Measurements from ENCODE around the gene NOVA2. TPM values are rescaled to one million over a fixed set of nuclear protein-coding genes. Genes with fewer than 3 reads are reported as not detected.

Gene NOVA2
- total and polyA plus RNA-seq, 9 of the 15 experiments (the other 6 are each of a cell fraction or from before 2014, with no cell fraction given) = not detected

GRCh38 chr19:45883881-45884681 is 89.6 kb downstream of the NOVA2 start (continued):
- peak; percentile 93 for TF ChIP-seq ZBTB33 (CRISPR knock-in tag; IDR thresholded peaks at IDR 0.05)
- no peak for TF ChIP-seq HDAC2 (IDR thresholded peaks at IDR 0.05)
- TF ChIP-seq ZNF445 (CRISPR knock-in tag; IDR thresholded peaks at IDR 0.05; ENCODE audit: low read depth) = no peak
- TF ChIP-seq DDX20 (tag; IDR thresholded peaks at IDR 0.05; ENCODE audit: low read depth) = no peak
- TF ChIP-seq, protein P1, sequence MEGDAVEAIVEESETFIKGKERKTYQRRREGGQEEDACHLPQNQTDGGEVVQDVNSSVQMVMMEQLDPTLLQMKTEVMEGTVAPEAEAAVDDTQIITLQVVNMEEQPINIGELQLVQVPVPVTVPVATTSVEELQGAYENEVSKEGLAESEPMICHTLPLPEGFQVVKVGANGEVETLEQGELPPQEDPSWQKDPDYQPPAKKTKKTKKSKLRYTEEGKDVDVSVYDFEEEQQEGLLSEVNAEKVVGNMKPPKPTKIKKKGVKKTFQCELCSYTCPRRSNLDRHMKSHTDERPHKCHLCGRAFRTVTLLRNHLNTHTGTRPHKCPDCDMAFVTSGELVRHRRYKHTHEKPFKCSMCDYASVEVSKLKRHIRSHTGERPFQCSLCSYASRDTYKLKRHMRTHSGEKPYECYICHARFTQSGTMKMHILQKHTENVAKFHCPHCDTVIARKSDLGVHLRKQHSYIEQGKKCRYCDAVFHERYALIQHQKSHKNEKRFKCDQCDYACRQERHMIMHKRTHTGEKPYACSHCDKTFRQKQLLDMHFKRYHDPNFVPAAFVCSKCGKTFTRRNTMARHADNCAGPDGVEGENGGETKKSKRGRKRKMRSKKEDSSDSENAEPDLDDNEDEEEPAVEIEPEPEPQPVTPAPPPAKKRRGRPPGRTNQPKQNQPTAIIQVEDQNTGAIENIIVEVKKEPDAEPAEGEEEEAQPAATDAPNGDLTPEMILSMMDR (IDR thresholded peaks at IDR 0.05 in 2 of 3, conservative IDR thresholded peaks at IDR 0.05 in 1 of 3; ENCODE audit: insufficient read depth in 2 of 3, low read depth in 1 of 3, low read length in 3 of 3) = no peak
- TF ChIP-seq NFE2L1 (tag; IDR thresholded peaks at IDR 0.05; ENCODE audit: borderline replicate concordance, low read depth) = no peak
- TF ChIP-seq, protein P2, sequence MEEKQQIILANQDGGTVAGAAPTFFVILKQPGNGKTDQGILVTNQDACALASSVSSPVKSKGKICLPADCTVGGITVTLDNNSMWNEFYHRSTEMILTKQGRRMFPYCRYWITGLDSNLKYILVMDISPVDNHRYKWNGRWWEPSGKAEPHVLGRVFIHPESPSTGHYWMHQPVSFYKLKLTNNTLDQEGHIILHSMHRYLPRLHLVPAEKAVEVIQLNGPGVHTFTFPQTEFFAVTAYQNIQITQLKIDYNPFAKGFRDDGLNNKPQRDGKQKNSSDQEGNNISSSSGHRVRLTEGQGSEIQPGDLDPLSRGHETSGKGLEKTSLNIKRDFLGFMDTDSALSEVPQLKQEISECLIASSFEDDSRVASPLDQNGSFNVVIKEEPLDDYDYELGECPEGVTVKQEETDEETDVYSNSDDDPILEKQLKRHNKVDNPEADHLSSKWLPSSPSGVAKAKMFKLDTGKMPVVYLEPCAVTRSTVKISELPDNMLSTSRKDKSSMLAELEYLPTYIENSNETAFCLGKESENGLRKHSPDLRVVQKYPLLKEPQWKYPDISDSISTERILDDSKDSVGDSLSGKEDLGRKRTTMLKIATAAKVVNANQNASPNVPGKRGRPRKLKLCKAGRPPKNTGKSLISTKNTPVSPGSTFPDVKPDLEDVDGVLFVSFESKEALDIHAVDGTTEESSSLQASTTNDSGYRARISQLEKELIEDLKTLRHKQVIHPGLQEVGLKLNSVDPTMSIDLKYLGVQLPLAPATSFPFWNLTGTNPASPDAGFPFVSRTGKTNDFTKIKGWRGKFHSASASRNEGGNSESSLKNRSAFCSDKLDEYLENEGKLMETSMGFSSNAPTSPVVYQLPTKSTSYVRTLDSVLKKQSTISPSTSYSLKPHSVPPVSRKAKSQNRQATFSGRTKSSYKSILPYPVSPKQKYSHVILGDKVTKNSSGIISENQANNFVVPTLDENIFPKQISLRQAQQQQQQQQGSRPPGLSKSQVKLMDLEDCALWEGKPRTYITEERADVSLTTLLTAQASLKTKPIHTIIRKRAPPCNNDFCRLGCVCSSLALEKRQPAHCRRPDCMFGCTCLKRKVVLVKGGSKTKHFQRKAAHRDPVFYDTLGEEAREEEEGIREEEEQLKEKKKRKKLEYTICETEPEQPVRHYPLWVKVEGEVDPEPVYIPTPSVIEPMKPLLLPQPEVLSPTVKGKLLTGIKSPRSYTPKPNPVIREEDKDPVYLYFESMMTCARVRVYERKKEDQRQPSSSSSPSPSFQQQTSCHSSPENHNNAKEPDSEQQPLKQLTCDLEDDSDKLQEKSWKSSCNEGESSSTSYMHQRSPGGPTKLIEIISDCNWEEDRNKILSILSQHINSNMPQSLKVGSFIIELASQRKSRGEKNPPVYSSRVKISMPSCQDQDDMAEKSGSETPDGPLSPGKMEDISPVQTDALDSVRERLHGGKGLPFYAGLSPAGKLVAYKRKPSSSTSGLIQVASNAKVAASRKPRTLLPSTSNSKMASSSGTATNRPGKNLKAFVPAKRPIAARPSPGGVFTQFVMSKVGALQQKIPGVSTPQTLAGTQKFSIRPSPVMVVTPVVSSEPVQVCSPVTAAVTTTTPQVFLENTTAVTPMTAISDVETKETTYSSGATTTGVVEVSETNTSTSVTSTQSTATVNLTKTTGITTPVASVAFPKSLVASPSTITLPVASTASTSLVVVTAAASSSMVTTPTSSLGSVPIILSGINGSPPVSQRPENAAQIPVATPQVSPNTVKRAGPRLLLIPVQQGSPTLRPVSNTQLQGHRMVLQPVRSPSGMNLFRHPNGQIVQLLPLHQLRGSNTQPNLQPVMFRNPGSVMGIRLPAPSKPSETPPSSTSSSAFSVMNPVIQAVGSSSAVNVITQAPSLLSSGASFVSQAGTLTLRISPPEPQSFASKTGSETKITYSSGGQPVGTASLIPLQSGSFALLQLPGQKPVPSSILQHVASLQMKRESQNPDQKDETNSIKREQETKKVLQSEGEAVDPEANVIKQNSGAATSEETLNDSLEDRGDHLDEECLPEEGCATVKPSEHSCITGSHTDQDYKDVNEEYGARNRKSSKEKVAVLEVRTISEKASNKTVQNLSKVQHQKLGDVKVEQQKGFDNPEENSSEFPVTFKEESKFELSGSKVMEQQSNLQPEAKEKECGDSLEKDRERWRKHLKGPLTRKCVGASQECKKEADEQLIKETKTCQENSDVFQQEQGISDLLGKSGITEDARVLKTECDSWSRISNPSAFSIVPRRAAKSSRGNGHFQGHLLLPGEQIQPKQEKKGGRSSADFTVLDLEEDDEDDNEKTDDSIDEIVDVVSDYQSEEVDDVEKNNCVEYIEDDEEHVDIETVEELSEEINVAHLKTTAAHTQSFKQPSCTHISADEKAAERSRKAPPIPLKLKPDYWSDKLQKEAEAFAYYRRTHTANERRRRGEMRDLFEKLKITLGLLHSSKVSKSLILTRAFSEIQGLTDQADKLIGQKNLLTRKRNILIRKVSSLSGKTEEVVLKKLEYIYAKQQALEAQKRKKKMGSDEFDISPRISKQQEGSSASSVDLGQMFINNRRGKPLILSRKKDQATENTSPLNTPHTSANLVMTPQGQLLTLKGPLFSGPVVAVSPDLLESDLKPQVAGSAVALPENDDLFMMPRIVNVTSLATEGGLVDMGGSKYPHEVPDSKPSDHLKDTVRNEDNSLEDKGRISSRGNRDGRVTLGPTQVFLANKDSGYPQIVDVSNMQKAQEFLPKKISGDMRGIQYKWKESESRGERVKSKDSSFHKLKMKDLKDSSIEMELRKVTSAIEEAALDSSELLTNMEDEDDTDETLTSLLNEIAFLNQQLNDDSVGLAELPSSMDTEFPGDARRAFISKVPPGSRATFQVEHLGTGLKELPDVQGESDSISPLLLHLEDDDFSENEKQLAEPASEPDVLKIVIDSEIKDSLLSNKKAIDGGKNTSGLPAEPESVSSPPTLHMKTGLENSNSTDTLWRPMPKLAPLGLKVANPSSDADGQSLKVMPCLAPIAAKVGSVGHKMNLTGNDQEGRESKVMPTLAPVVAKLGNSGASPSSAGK (IDR thresholded peaks at IDR 0.05) = no peak
- TF ChIP-seq JUND (IDR thresholded peaks at IDR 0.05; ENCODE audit: borderline replicate concordance, low read depth, low read length) = no peak
- TF ChIP-seq JUND (tag; IDR thresholded peaks at IDR 0.05; ENCODE audit: borderline replicate concordance, low read depth, low read length) = no peak
- peak; percentile 39; the same call in 1 of the 2 replicates for TF ChIP-seq RBFOX2 (IDR thresholded peaks at IDR 0.05; ENCODE audit: low read depth, low read length)
